Activated T-cell treated with anti-CD3 and anti-CD28 coated beads, Interleukin-2, amount 50 U/mL, for 72 hours (primary cell): ENCODE data around the gene COG6. TPM values are rescaled to one million over a fixed set of nuclear protein-coding genes. Genes with fewer than 3 reads are reported as not detected.

Source experiments
- ATAC-seq, 2 donors: fragments of 150-1000 bp; cut with Tn5 transposase; replicated peaks in 1 of 2; 2 replicates each; pipeline ENCODE4 v1.10.0; 2021; ENCODE audit warnings: moderate library complexity in 2 of 2, mild to moderate bottlenecking in 1 of 2
- DNase-seq, 2 donors: peaks; one replicate each; pipeline ENCODE4 v3.0.0; 2021 to 2022; ENCODE audit warnings: mixed read lengths in 1 of 2
- H3K27ac Mint-ChIP-seq: one replicate; pipeline ENCODE4 v1.8.0; 2022; ENCODE audit warnings: mild to moderate bottlenecking, moderate library complexity, mixed read lengths
- H3K27me3 Mint-ChIP-seq: one replicate; pipeline ENCODE4 v1.8.0; 2022; ENCODE audit warnings: low read depth, mixed read lengths
- H3K36me3 Mint-ChIP-seq, 2 donors: one replicate each; pipeline ENCODE4 v1.8.0; 2022; ENCODE audit warnings: mixed read lengths in 2 of 2, mild to moderate bottlenecking in 1 of 2; ENCODE audit not compliant: insufficient read depth in 2 of 2
- H3K4me1 Mint-ChIP-seq: one replicate; pipeline ENCODE4 v1.8.0; 2022; ENCODE audit warnings: low read depth, mixed read lengths
- H3K4me3 Mint-ChIP-seq, 2 donors: one replicate each; pipeline ENCODE4 v1.8.0; 2022; ENCODE audit warnings: mild to moderate bottlenecking in 2 of 2, mixed read lengths in 2 of 2, moderate library complexity in 2 of 2
- H3K9me3 Mint-ChIP-seq, 2 donors: one replicate each; pipeline ENCODE4 v1.8.0; 2022; ENCODE audit warnings: mixed read lengths in 2 of 2
- total RNA-seq, 2 donors: library from RNA; stranded (reverse); gene quantifications; one replicate each; pipeline ENCODE4 v1.2.3, GENCODE V29; 2022

COG6 gene
- total RNA-seq, 2 donors from 2014 or later, result 33.0 to 35.2 TPM

DNA sequence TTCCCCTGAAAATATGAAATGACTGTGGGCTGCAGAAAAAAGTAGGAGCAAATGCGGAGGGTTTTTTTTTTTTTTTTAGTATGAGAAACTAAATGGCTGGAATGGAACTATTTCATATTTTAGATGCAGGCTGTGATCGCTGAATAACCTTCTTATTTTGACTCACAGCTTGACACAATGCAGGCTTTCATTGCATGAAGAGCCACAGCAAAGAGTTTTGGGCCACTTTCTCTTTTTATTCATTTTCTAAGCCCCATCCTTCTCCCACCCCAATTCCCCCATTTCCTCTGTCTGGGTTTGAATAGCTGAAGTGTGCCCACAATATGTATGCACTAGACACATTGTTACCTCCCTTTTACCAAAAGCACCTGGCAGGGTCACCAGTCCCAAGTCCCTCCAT, 125.9 kb downstream of the COG6 start:
- Mint-ChIP-seq H3K9me3 (peaks cover 1 to 4% of the 10 kb centered on the region in 2 donors), H3K4me1 (peaks cover 56% of the 10 kb centered on the region), H3K27me3 (no peaks in the 10 kb centered on the region), H3K4me3 (peak overlapping the region in 1 of 2 donors; percentile 2), H3K27ac (no peak overlapping the region), H3K36me3 (peaks cover 7 to 19% of the 10 kb centered on the region in 2 donors)
- ATAC-seq (peak in 1 of 2 donors; percentile 3), DNase-seq (no peak)

DNA sequence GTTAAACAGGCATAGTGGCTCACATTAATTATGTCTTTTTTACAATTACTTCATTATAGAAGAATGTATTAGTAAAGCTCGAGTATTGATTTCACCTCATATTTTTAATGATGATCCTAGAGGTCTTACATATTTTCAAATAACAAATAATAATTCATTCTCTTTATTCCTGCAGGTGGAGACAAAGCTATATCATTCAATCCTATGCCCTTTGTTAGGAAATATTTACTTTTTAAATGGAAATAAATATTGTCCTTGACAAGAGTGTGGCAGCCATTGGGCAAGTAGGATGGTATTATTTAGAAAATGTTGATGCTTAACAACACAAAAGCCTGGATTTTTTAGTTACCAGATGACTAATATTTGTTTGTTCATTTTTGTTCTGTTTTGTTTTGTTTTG, 127.6 kb downstream of the COG6 start:
- Mint-ChIP-seq H3K4me1 (peaks cover 48% of the 10 kb centered on the region), H3K9me3 (no peaks in the 10 kb centered on the region), H3K27ac (no peak overlapping the region), H3K27me3 (no peaks in the 10 kb centered on the region), H3K4me3 (no peak overlapping the region), H3K36me3 (peaks cover 1 to 8% of the 10 kb centered on the region in 2 donors)
- ATAC-seq (no peak), DNase-seq (no peak)

DNA sequence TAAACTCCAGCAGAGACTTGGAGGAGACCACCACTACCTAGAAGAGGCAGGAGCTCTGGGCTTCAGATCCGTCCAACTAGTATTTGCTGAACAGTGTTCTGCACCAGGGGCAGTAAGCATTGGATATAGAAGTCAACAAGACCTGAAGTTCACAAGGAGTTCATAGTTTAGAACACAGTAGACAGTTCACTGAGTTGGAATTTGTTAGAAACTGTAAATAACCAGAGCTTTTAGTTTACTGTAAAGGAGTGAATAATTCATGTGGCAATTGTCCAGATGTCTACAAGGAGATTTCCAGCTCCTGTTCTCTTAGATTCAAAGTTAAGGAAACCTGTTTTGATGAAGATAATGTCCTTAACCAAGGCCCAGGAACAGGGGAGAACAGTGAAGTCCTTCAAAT, 128.9 kb downstream of the COG6 start:
- no peak for ATAC-seq
- no peak for DNase-seq
- H3K9me3 Mint-ChIP-seq, result peaks cover 3 to 5% of the 10 kb centered on the region in 2 donors
- H3K4me1 Mint-ChIP-seq, result peaks cover 37% of the 10 kb centered on the region
- H3K36me3 Mint-ChIP-seq, result peaks cover 4 to 11% of the 10 kb centered on the region in 2 donors
- H3K27me3 Mint-ChIP-seq, result no peaks in the 10 kb centered on the region
- H3K4me3 Mint-ChIP-seq, result no peak overlapping the region
- no peak overlapping the region for H3K27ac Mint-ChIP-seq

DNA sequence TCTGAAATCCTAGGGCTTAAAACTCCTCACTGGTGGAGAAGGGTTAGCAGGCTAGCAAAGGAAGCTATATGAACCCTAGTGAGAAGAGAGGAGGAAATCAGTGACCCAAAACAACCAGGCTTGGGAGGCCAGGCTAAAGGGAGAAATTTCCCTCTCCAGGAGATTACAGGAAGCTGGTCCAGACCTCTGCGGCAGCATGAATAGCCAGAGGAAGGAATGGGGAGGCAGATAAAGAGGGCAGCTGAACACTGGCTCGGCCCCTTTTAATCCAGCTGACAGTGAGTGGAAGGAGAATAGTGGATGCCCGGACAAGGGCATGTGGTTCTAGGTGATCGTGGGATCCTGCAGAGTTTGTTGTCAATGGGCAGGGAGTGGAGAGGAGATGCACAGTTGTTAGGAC, 130.6 kb downstream of the COG6 start:
- ATAC-seq (no peak), DNase-seq (no peak)
- no peaks in the 10 kb centered on the region for H3K27me3 Mint-ChIP-seq
- H3K36me3 Mint-ChIP-seq, result peaks cover 7 to 18% of the 10 kb centered on the region in 2 donors
- no peak overlapping the region for H3K27ac Mint-ChIP-seq
- H3K4me3 Mint-ChIP-seq, result no peak overlapping the region
- H3K4me1 Mint-ChIP-seq, result peaks cover 28% of the 10 kb centered on the region
- peaks cover 6 to 7% of the 10 kb centered on the region in 2 donors for H3K9me3 Mint-ChIP-seq

DNA sequence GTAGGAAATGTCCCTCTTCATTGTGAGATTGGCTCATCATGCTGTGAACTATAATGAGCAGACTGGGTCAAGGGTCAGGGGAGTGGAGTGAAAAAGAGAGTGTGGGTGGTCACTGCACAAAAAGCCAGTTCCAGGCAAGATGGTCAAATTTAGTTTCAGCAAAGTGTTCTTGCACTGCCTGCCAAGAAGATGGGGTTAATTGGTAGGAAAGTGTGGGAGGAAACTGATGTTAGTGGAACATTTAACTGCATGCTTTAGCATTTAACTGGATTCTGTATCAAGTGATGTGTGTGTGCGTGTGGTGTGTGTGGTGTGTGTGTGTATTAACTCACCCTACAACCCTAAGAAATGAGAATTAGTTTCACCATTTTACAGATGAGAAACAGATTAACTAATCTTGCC, 131.6 kb downstream of the COG6 start:
- ATAC-seq (peak; percentile 61 to 70), DNase-seq (no peak)
- H3K27ac Mint-ChIP-seq, result no peak overlapping the region
- peaks cover 7 to 18% of the 10 kb centered on the region in 2 donors for H3K36me3 Mint-ChIP-seq
- H3K4me1 Mint-ChIP-seq, result peaks cover 18% of the 10 kb centered on the region
- H3K27me3 Mint-ChIP-seq, result no peaks in the 10 kb centered on the region
- peaks cover 6 to 7% of the 10 kb centered on the region in 2 donors for H3K9me3 Mint-ChIP-seq
- no peak overlapping the region for H3K4me3 Mint-ChIP-seq

DNA sequence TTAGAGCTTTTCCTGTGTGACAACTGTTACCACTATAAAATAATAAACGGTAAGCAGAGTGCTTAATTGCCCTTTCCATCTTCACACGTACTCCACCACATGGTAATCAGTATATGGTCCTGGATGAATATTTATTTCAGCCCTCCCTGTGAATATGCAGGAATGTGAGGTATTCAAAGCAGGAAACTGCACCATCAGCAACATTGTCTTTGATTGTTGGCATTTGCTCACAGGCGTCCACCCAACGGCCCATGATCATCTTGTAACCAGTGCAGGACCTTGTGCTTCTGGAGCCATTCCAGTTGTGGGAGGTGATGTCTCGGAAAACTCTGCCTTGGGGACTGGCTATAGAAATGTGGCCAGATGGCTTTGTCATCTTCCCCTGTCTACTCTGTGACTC, 132.6 kb downstream of the COG6 start:
- peaks cover 7 to 18% of the 10 kb centered on the region in 2 donors for H3K36me3 Mint-ChIP-seq

DNA sequence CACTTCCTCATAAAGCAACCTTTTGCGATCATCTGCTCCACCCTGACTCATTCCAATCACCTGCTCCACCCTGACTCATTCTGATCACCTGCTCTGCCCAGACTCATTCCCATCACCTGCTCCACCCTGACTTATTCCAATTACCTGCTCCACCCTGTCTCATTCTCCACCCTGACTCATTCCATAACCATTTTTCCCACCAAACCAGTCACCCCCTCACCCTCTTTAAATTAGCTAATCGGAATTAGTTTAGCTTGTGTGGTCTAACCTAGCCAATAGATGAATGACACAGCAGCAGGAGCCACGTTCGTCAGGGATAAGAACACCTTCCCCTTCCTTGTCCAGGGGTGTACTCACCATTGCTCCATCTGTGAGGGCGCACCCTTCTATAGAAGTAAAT, 134.0 kb downstream of the COG6 start:
- DNase-seq, result no peak
- peaks cover 13% of the 10 kb centered on the region for H3K4me1 Mint-ChIP-seq
- H3K9me3 Mint-ChIP-seq, result peaks cover 6 to 7% of the 10 kb centered on the region in 2 donors
- ATAC-seq, result no peak
- H3K4me3 Mint-ChIP-seq, result no peak overlapping the region
- H3K27me3 Mint-ChIP-seq, result no peaks in the 10 kb centered on the region
- H3K36me3 Mint-ChIP-seq, result peaks cover 10 to 18% of the 10 kb centered on the region in 2 donors
- no peak overlapping the region for H3K27ac Mint-ChIP-seq

More for the DNA sequence above, 132.6 kb downstream of the COG6 start:
- Mint-ChIP-seq H3K9me3 (peaks cover 6 to 7% of the 10 kb centered on the region in 2 donors), H3K4me1 (peaks cover 13% of the 10 kb centered on the region), H3K4me3 (no peak overlapping the region), H3K27ac (no peak overlapping the region), H3K27me3 (no peaks in the 10 kb centered on the region)
- ATAC-seq (no peak), DNase-seq (no peak)

Other genes with a start within 250 kb of the COG6 start
- 1 to 10 TPM; 1.7 to 2.5 TPM for gene LHFPL6, start 52.5 kb upstream of the COG6 start, total RNA-seq